Loucy (cell line): ENCODE data around the gene MIA2.

Experiments used
- H2AFZ ChIP-seq: fragments of 200-600 bp; sonication (generic); 2 replicates; pipeline ENCODE4 v1.6.0; 2016; ENCODE audit warnings: antibody characterized with exemption, mild to moderate bottlenecking, low read length, moderate library complexity
- H3F3A ChIP-seq: fragments of 200-600 bp; 2 replicates; pipeline ENCODE4 v1.6.0; 2016; ENCODE audit warnings: antibody characterized with exemption, low read depth, mild to moderate bottlenecking
- H3K27me3 ChIP-seq: fragments of 200-600 bp; sonication (generic); 2 replicates; pipeline ENCODE4 v1.6.1; 2014; ENCODE audit warnings: low read length, mild to moderate bottlenecking; ENCODE audit not compliant: insufficient read depth, poor library complexity, severe bottlenecking
- H3K36me3 ChIP-seq: fragments of 200-600 bp; sonication (generic); 2 replicates; pipeline ENCODE4 v1.6.1; 2016; ENCODE audit warnings: low read length; ENCODE audit not compliant: insufficient read depth
- H3K4me1 ChIP-seq: fragments of 200-600 bp; sonication (generic); 2 replicates; pipeline ENCODE4 v1.5.1; 2014; ENCODE audit warnings: low read length, mild to moderate bottlenecking; ENCODE audit not compliant: insufficient read depth, poor library complexity, severe bottlenecking
- H3K4me2 ChIP-seq: fragments of 200-600 bp; sonication (generic); 2 replicates; pipeline ENCODE4 v1.6.0; 2014; ENCODE audit warnings: antibody characterized with exemption, low read length, low read depth, mild to moderate bottlenecking; ENCODE audit not compliant: poor library complexity, severe bottlenecking
- H3K4me3 ChIP-seq: fragments of 200-600 bp; sonication (generic); 2 replicates; pipeline ENCODE4 v1.5.1; 2014; ENCODE audit warnings: low read length, mild to moderate bottlenecking, mixed read lengths; ENCODE audit not compliant: poor library complexity, severe bottlenecking
- H3K79me2 ChIP-seq: fragments of 200-600 bp; sonication (generic); 2 replicates; pipeline ENCODE4 v1.6.1; 2014; ENCODE audit warnings: low read length; ENCODE audit not compliant: insufficient read depth
- H3K9ac ChIP-seq: fragments of 200-600 bp; sonication (generic); 2 replicates; pipeline ENCODE4 v1.6.0; 2014; ENCODE audit warnings: mild to moderate bottlenecking, low read depth, low read length, moderate library complexity; ENCODE audit not compliant: poor library complexity, severe bottlenecking
- H3K9me2 ChIP-seq: fragments of 200-600 bp; sonication (generic); replicated peaks from 2 replicates; pipeline ENCODE4 v1.6.1; 2016; ENCODE audit warnings: low read depth, low read length, mixed read lengths
- H3K9me3 ChIP-seq: fragments of 200-600 bp; sonication (generic); 2 replicates; pipeline ENCODE4 v1.6.1; 2014; ENCODE audit warnings: mild to moderate bottlenecking, antibody characterized with exemption, low read length, low read depth; ENCODE audit not compliant: insufficient read depth
- H4K20me1 ChIP-seq: fragments of 200-600 bp; sonication (generic); 2 replicates; pipeline ENCODE4 v1.6.0; 2014; ENCODE audit warnings: antibody characterized with exemption, low read length, mild to moderate bottlenecking; ENCODE audit not compliant: insufficient read depth, poor library complexity, severe bottlenecking
- EZH2phosphoT487 ChIP-seq: fragments of 200-600 bp; IDR thresholded peaks from 2 replicates; pipeline ENCODE4 v1.6.1; 2018; ENCODE audit warnings: antibody characterized with exemption, mild to moderate bottlenecking, moderate library complexity, borderline replicate concordance
- TF ChIP-seq, protein P1 (sequence below): fragments of 200-600 bp; sonication (generic); conservative IDR thresholded peaks from 2 replicates; pipeline ENCODE4 v1.5.1; 2014; ENCODE audit warnings: mild to moderate bottlenecking, antibody characterized with exemption, low read length

Gene MIA2

DNA sequence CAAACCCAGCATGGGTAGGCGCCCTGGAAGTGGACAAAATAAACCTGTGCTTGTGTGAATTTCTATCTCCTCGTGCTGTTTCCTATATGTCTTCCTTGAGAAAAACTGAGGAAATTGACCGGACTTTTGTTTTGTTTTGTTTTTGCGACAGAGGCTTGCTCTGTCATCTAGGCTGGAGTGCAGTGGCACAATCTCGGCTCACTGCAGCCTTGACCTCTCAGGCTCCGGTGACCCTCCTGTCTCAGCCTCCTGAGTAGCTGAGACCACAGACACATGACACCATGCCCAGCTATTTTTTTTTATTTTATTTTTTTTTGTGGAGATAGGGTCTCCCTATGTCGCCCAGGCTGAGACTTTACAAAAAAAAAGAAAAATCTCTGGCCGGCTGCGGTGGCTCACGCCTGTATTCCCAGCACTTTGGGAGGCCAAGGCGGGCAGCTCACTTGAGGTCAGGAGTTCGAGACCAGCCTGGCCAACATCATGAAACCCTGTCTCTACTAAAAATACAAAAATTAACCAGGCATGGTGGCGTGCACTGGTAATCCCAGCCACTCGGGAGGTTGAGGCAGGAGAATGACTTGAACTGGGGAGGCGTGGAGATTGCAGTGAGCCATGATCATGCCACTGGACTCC is 22.5 kb upstream of the MIA2 start:
- Histone ChIP-seq H4K20me1 (no peaks in the 10 kb centered on the region), H3K9ac (no peak overlapping the region), H3K4me1 (no peaks in the 10 kb centered on the region), H3F3A (no peaks in the 10 kb centered on the region), H3K79me2 (no peaks in the 10 kb centered on the region), H2AFZ (no peak overlapping the region), H3K9me2 (no peaks in the 10 kb centered on the region), H3K9me3 (no peaks in the 10 kb centered on the region), H3K36me3 (no peaks in the 10 kb centered on the region), H3K4me3 (no peak overlapping the region), H3K27me3 (no peaks in the 10 kb centered on the region), H3K4me2 (no peak overlapping the region)
- TF ChIP-seq, protein P1, sequence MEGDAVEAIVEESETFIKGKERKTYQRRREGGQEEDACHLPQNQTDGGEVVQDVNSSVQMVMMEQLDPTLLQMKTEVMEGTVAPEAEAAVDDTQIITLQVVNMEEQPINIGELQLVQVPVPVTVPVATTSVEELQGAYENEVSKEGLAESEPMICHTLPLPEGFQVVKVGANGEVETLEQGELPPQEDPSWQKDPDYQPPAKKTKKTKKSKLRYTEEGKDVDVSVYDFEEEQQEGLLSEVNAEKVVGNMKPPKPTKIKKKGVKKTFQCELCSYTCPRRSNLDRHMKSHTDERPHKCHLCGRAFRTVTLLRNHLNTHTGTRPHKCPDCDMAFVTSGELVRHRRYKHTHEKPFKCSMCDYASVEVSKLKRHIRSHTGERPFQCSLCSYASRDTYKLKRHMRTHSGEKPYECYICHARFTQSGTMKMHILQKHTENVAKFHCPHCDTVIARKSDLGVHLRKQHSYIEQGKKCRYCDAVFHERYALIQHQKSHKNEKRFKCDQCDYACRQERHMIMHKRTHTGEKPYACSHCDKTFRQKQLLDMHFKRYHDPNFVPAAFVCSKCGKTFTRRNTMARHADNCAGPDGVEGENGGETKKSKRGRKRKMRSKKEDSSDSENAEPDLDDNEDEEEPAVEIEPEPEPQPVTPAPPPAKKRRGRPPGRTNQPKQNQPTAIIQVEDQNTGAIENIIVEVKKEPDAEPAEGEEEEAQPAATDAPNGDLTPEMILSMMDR = no peak
- no peak for TF ChIP-seq EZH2phosphoT487

DNA sequence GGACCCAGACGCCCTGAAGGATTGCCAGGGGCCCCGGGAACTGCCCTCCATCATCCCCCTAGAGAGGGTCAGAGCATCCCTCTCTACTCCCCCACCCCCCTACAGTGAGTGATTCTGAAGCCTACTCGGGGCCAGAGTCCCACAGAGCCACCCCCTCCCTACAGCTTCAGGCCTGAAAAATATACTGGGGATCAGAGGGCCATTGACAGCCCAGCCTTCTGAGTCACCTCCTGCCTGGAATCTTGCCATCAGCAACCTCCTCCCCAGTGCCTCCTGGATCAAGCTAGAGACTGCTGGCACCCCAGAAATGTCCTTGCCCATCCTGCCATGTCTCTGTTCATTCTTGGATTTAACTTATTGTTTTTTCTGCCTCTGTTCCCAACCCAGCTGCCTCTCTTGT is 21.7 kb upstream of the MIA2 start:
- no peaks in the 10 kb centered on the region for H3K4me1 ChIP-seq
- H3K79me2 ChIP-seq = no peaks in the 10 kb centered on the region
- no peaks in the 10 kb centered on the region for H3F3A ChIP-seq
- no peaks in the 10 kb centered on the region for H3K36me3 ChIP-seq
- no peak overlapping the region for H3K4me2 ChIP-seq
- H2AFZ ChIP-seq = no peak overlapping the region
- no peaks in the 10 kb centered on the region for H3K9me2 ChIP-seq
- no peak overlapping the region for H3K4me3 ChIP-seq
- H3K9ac ChIP-seq = no peak overlapping the region
- no peaks in the 10 kb centered on the region for H3K27me3 ChIP-seq
- H4K20me1 ChIP-seq = no peaks in the 10 kb centered on the region
- TF ChIP-seq EZH2phosphoT487 = no peak
- TF ChIP-seq, protein P1 = no peak
- H3K9me3 ChIP-seq = no peaks in the 10 kb centered on the region

DNA sequence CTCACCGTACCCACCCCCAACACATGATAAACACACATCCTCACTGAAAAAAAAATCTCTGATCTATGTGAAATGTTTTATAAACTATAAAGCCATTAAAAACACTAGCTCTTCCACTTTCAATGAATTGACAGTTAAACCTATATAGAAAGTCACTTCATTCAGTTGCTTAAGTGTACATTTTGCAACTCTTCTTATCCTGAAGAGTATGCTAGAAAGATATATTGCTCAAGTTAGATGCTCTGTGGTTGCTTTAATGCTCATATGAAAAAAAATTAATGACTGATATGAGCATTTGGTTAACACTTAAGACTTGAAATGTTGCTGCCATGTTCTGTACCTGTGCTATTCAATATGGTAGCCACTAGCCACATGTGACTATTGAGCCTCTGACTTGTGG is 21.0 kb upstream of the MIA2 start:
- Histone ChIP-seq H3K9me2 (no peaks in the 10 kb centered on the region), H4K20me1 (no peaks in the 10 kb centered on the region), H3F3A (no peaks in the 10 kb centered on the region), H3K79me2 (no peaks in the 10 kb centered on the region), H3K9me3 (no peaks in the 10 kb centered on the region), H3K4me3 (no peak overlapping the region), H3K9ac (no peak overlapping the region), H2AFZ (no peak overlapping the region), H3K4me2 (no peak overlapping the region), H3K36me3 (no peaks in the 10 kb centered on the region), H3K4me1 (no peaks in the 10 kb centered on the region), H3K27me3 (no peaks in the 10 kb centered on the region)
- TF ChIP-seq, protein P1 = no peak
- no peak for TF ChIP-seq EZH2phosphoT487
